HFFc6 (cell line): ENCODE data around the gene UXS1. TPM values are rescaled to one million over a fixed set of nuclear protein-coding genes. Genes with fewer than 3 reads are reported as not detected.

Experiments used
- DNase-seq: peaks from one replicate; pipeline ENCODE4 v3.0.0-alpha.2; 2018
- H3K27ac Mint-ChIP-seq: 2 replicates; pipeline ENCODE4 v1.8.0; 2020; ENCODE audit warnings: mild to moderate bottlenecking, mixed read lengths
- H3K27me3 Mint-ChIP-seq: 2 replicates; pipeline ENCODE4 v1.8.0; 2021; ENCODE audit warnings: mild to moderate bottlenecking, moderate library complexity, mixed read lengths; ENCODE audit not compliant: insufficient read depth
- H3K36me3 Mint-ChIP-seq: 2 replicates; pipeline ENCODE4 v1.8.0; 2021; ENCODE audit warnings: low read depth, mixed read lengths
- H3K4me1 Mint-ChIP-seq: 2 replicates; pipeline ENCODE4 v1.8.0; 2020; ENCODE audit warnings: low read depth, mixed read lengths
- H3K4me3 Mint-ChIP-seq: 2 replicates; pipeline ENCODE4 v1.8.0; 2020; ENCODE audit warnings: mild to moderate bottlenecking, moderate library complexity, mixed read lengths
- H3K9me3 Mint-ChIP-seq: 2 replicates; pipeline ENCODE4 v1.8.0; 2020; ENCODE audit warnings: mild to moderate bottlenecking, mixed read lengths
- total RNA-seq, 6 experiments: library from RNA; stranded (reverse); fragmentation: NEBNext Ultra II Directional; extraction: Animal tissue kit (Norgen Biotek cat#: 25700); gene quantifications; 2 replicates in 1 of 6; 3 replicates in 5 of 6; pipeline ENCODE4 v1.2.3, GENCODE V29; 2021
- TF ChIP-seq, protein P1 (sequence below): fragments of 200-600 bp; sonication (generic); IDR thresholded peaks from 2 replicates; pipeline ENCODE4 v1.5.0; 2021; ENCODE audit warnings: antibody characterized with exemption, mild to moderate bottlenecking

UXS1 gene
- total RNA-seq, 6 experiments from 2014 or later, result 40.0 to 51.9 (median 44.5) TPM

DNA sequence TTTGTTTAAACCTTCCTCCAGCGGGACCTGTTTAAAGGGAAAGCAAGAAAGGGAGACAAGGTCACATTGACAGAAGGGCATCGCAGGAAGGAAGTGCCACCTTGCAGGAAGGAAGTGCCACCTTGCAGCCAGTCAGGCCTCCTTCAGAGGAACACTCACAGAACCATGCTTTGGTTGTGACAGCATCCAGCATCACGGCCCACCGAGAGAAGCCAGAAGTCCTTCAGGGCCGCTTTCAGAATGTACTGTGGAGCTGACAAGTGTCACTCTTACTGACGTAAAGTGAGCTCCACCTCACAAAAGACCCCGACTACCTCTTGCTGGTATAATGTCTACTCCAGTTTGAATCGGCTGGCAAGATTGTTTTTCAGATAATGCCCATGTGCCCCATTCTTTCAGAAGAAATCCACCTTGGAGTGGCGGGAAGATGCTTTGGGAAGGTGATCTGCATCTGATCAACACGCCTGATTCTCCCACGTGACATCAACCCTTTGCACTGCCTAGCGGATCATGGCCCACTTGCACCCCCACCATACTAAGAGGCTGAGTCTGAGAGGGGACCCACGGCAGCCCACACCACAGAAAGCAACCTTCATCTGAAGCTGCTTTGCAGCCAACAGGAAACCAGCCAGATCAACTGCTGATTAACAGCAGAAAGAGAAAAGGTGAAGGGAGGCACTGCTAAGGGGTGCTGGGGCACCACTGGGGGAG is 99.8 kb downstream of the UXS1 start:
- TF ChIP-seq, protein P1, sequence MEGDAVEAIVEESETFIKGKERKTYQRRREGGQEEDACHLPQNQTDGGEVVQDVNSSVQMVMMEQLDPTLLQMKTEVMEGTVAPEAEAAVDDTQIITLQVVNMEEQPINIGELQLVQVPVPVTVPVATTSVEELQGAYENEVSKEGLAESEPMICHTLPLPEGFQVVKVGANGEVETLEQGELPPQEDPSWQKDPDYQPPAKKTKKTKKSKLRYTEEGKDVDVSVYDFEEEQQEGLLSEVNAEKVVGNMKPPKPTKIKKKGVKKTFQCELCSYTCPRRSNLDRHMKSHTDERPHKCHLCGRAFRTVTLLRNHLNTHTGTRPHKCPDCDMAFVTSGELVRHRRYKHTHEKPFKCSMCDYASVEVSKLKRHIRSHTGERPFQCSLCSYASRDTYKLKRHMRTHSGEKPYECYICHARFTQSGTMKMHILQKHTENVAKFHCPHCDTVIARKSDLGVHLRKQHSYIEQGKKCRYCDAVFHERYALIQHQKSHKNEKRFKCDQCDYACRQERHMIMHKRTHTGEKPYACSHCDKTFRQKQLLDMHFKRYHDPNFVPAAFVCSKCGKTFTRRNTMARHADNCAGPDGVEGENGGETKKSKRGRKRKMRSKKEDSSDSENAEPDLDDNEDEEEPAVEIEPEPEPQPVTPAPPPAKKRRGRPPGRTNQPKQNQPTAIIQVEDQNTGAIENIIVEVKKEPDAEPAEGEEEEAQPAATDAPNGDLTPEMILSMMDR, result no peak
- Mint-ChIP-seq H3K4me1 (no peaks in the 10 kb centered on the region), H3K9me3 (no peaks in the 10 kb centered on the region), H3K36me3 (no peaks in the 10 kb centered on the region; the same call in 1 of the 2 replicates), H3K4me3 (no peak overlapping the region), H3K27me3 (no peaks in the 10 kb centered on the region), H3K27ac (no peak overlapping the region)
- DNase-seq, result no peak

DNA sequence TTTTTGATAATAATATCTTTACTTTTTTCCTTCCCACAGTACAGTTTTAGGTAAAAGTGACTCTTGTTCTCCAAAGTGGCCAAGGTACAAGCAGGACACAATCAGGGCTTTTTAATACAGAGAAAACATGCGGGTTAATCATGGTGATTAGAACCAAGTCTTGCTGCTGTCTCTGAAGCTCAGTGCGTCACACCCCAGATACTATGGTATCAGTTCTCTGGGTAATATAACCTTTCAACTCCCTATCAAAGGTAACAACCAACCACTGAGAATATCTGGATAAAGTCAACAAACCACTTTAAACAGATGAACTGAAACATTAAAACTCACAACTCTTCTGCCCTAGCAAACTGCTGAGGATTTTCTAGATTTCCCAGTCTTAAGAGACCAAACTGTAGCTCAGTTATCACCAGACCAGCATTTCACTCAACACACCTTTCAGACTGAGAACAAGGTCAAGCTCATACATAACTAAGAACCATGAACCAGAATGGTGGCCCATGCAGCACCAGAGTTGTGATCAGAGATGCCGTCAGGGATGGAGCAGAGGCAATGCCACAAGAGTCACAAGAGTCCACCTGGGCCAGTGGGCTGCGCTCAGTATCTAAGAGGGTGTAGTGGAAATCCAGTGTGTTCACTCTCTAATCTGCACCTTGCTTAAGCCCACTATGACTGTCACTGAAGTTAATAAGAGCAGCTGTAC is 103.0 kb downstream of the UXS1 start:
- no peak overlapping the region for H3K4me3 Mint-ChIP-seq
- TF ChIP-seq, protein P1, result no peak

DNA sequence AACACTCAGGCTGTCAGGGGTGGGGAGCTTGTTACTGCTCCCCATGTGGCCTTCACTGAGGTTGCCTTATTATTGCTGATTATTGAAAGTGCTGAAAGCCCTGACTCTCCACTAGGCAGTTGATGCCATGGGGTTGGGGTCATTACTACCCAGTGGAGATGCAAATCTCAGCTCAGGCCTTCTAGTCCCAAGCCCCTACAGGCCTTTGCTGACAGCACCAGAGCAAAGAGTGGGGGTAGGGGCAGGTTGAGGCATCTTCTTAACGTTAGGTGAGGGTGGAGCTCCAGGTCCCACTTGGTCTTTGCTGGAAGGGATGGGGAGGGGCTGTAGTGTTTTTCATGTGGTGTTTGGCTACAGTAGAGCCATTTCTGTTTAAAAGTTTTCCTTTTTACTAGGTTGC is 104.5 kb downstream of the UXS1 start:
- H3K36me3 Mint-ChIP-seq, result no peaks in the 10 kb centered on the region
- TF ChIP-seq, protein P1, result no peak
- H3K27me3 Mint-ChIP-seq, result peaks cover 2% of the 10 kb centered on the region
- H3K4me1 Mint-ChIP-seq, result no peaks in the 10 kb centered on the region; the same call in 1 of the 2 replicates
- no peak for DNase-seq
- no peak overlapping the region for H3K27ac Mint-ChIP-seq
- H3K4me3 Mint-ChIP-seq, result no peak overlapping the region
- no peaks in the 10 kb centered on the region for H3K9me3 Mint-ChIP-seq

More for the DNA sequence above, 103.0 kb downstream of the UXS1 start:
- peaks cover 2% of the 10 kb centered on the region for H3K27me3 Mint-ChIP-seq
- H3K4me1 Mint-ChIP-seq, result no peaks in the 10 kb centered on the region; the same call in 1 of the 2 replicates
- H3K9me3 Mint-ChIP-seq, result no peaks in the 10 kb centered on the region
- no peaks in the 10 kb centered on the region; the same call in 1 of the 2 replicates for H3K36me3 Mint-ChIP-seq
- H3K27ac Mint-ChIP-seq, result no peak overlapping the region
- DNase-seq, result no peak

DNA sequence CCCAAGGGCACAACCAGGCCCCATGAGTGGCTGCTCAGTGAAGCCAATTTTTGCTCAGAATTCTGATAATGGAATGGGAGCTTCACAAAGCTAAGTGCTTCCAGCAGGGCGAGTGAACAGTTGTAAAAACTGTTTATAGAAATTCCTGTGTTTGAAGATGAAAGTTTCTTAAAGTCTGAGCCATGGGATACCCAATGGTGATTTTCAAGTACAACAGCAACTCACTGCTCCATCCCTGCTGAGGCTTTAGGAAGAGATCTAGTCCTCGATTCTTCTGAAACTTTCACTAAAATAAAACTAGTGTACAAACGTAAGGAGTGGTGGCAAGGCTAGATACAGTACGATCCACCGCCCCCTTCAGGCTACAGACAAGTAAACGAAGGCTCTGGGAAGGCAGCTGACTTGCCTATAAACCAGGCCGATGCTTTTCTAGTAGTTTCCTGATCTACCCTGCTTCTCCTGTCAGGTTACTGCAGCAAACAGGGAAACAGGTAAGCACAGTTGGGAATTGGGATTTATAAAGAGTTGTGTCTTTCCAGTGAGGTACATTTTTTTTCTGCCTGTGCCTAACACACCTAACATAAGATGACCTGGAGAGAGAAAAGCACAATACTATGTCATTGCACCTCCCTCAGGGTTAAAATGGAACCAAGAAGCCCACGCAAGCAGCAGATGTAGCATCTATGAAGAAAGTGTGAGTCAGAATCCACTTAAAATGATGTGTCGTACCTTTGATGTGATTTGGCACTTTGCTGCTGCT is 108.7 kb downstream of the UXS1 start:
- H3K9me3 Mint-ChIP-seq, result no peaks in the 10 kb centered on the region
- no peak overlapping the region; the same call in 1 of the 2 replicates for H3K4me3 Mint-ChIP-seq
- peak; percentile 60 for DNase-seq
- peaks cover 8% of the 10 kb centered on the region for H3K27me3 Mint-ChIP-seq
- H3K4me1 Mint-ChIP-seq, result no peaks in the 10 kb centered on the region; the same call in 1 of the 2 replicates
- no peak overlapping the region for H3K27ac Mint-ChIP-seq
- no peaks in the 10 kb centered on the region for H3K36me3 Mint-ChIP-seq
- TF ChIP-seq, protein P1, result peak; percentile 74

DNA sequence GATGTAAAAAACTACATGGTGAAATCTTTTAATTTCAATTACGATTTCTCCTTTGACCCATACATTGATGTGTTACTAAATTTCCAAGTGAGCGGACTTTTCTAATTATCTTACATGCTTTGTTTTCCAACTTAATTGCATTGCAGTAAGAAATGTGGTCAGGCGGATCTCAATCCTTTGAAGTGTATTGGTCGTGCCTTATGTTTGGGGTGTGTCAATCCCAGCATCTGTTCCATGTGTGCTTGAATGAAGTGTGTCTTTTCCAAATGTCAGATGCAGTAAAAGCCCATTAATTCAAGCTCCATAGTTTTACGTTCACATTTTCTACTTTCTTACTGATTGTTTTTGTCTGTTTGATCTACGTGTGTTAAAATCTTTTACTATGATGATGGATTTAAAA is 113.1 kb downstream of the UXS1 start:
- H3K4me3 Mint-ChIP-seq, result no peak overlapping the region
- H3K9me3 Mint-ChIP-seq, result no peaks in the 10 kb centered on the region
- peaks cover 13% of the 10 kb centered on the region for H3K27me3 Mint-ChIP-seq
- H3K36me3 Mint-ChIP-seq, result no peaks in the 10 kb centered on the region
- no peak for DNase-seq
- no peaks in the 10 kb centered on the region; the same call in 1 of the 2 replicates for H3K4me1 Mint-ChIP-seq
- H3K27ac Mint-ChIP-seq, result no peak overlapping the region
- TF ChIP-seq, protein P1, result no peak
